Fibroblast of villous mesenchyme (primary cell): ENCODE results near the gene CHRNA4. TPM values are rescaled to one million over a fixed set of nuclear protein-coding genes. Genes with fewer than 3 reads are reported as not detected.

Experiments
- DNase-seq: peaks from one replicate; pipeline ENCODE4 v3.0.0-alpha.2; 2010; ENCODE audit warnings: low read depth
- H3K4me3 ChIP-seq: 2 replicates; pipeline ENCODE4 v1.5.1; 2011; ENCODE audit warnings: low read depth, mild to moderate bottlenecking, low read length
- total RNA-seq: library from RNA; depleted of rRNA; stranded (reverse); fragments of >200 nt; gene quantifications from 2 replicates; pipeline ENCODE4 v1.2.3, GENCODE V29; 2012
- TF ChIP-seq, protein P1 (sequence below): IDR thresholded peaks from 2 replicates; pipeline ENCODE4 v1.5.1; 2012; ENCODE audit warnings: low read depth, mild to moderate bottlenecking, low read length; ENCODE audit not compliant: insufficient read depth

The CHRNA4 gene
- total RNA-seq, 1 donor, result not detected

DNA sequence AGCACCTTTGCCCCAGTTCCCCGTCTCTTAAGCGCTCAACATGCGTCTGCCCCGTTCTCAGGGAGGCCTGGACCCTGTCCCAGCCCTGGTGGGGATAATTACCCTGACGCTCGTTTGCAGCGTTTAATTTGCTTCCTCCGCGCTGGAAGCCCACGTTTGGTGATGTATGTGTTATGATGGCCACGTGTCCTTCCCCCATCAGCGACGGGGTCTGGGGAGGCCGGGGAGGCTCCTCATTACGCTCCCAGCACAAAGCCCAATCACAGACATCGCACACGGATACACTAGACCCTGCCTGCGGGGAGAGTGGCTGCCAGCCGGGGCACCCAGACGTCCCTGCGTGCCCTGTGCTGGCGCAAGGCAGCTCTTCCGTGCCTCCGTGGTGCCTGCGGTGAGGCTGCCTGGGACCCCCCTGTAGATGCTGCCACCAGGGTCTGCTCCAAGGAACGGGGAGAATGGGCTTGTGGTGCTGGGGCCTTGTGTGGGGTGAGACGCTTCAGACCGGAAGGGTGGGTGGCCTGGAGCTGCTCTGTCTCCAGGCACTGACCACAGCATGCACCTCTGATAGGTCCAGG, 10.2 kb upstream of the CHRNA4 start:
- TF ChIP-seq, protein P1, sequence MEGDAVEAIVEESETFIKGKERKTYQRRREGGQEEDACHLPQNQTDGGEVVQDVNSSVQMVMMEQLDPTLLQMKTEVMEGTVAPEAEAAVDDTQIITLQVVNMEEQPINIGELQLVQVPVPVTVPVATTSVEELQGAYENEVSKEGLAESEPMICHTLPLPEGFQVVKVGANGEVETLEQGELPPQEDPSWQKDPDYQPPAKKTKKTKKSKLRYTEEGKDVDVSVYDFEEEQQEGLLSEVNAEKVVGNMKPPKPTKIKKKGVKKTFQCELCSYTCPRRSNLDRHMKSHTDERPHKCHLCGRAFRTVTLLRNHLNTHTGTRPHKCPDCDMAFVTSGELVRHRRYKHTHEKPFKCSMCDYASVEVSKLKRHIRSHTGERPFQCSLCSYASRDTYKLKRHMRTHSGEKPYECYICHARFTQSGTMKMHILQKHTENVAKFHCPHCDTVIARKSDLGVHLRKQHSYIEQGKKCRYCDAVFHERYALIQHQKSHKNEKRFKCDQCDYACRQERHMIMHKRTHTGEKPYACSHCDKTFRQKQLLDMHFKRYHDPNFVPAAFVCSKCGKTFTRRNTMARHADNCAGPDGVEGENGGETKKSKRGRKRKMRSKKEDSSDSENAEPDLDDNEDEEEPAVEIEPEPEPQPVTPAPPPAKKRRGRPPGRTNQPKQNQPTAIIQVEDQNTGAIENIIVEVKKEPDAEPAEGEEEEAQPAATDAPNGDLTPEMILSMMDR, result no peak
- no peak for DNase-seq
- no peak overlapping the region for H3K4me3 ChIP-seq

DNA sequence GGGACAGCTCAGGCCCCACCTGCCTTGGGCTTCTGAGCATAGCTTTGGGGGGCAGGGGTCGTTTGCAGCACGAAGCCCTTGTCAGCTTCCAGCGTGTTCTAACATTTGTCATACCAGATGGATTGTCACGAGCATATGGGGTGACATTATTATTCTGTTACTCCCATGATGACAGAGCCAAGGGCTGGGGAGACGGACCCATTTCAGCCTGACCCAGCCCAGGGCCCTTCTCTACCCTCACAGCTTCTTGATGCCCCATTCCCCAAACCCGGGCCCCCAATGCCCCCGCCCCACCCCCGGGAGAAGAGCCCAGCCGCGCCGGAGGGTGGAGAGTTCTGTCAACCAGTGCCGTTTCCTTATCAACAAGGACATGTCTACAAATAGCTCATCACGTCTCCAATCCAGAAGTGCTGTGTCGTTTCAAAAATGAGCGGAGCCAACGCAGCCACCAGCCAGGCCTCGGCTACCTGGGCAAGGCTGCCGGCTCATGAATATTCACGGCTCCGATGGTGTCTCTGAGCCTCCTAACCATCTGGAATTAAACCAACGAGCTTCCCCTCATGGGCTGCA, 9.6 kb upstream of the CHRNA4 start:
- no peak overlapping the region for H3K4me3 ChIP-seq
- TF ChIP-seq, protein P1, result no peak
- DNase-seq, result no peak

DNA sequence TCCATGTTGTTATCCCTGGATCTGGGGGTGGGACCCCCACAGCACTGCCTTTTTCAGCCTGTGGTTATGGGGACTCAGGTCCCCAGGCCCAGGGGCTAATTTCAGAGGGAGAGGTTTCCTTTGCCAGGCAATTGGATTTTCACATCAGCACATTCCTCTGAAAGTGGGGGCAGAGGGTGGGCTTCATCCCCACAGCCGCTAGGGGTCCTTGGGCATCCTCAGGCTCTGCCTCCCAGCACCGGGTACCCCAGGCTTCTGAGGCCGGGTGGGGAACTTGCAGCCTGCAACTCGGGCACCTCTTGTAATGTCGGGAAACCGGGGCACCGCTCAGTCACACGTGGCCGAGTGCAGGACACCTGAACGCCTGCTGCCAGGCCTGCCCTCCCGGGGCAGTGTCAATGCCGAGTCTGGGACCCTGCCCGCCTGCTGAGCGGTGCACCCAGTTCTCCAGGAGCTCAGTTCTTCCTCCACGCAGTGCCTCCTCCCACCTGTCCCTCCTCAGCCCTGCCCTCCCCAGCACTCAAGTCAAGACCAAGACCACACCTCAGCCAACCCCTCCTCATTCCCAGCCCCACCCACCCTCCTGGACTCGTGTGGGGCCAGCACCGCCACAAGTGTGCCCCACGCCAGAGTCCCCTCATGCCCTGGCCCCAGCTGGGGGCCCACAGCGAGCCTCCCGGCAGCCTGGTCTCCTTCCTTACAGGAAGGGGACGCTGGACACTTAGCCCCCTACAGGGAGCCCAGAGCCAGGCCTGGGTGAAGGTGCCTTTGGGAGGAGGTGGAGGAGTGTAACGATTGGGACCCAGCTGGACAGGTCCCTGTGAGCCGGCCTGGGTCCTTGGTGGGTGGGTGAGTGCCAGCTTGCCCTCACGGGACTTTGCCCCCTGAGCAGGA, 8.8 kb upstream of the CHRNA4 start:
- no peak for DNase-seq
- H3K4me3 ChIP-seq, result no peak overlapping the region
- TF ChIP-seq, protein P1, result no peak

DNA sequence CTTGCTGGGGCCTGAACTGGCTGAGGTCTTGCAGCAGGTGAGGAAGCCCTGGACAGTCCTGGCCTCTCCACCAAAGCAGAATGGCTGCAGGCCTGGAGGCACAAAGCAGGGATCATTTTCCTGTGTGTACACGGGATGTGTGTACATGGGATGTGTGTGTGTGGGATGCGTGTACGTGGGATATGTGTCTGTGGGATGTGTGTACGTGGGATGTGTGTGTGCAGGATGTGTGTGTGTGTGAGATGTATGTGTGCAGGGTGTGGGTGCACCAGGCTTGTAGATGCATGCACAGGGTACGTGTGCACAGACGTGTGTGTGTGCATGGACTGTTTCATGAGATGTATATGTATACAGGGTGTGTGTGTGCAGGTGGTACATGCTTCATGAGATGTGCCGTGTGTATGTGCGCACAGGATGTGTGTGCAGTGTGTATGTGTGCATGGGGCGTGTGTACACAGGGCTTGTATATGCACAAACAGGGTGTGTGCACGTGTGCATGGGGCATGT, 7.9 kb upstream of the CHRNA4 start:
- no peak overlapping the region for H3K4me3 ChIP-seq
- TF ChIP-seq, protein P1, result no peak
- DNase-seq, result no peak

DNA sequence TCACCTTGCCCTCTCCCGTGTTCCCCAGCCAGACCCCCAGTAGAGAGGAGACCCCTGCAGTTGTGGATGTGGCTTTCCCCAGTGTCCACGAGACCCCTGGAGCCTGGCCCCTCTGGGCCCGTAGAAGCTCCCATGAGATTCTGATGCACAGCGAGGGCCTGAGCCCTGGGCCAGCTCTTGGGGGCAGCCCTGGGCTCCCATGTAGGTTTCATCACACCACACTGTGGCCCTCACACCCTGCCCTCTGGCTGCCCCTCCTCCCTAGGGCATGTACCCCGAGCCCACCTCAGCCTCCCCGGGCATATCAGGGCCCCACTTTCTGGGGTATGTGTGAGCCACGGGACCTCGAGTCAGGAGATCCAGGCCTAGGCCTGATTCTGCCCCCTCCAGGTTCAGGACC, 7.0 kb upstream of the CHRNA4 start:
- H3K4me3 ChIP-seq, result no peak overlapping the region
- no peak for DNase-seq
- TF ChIP-seq, protein P1, result no peak

DNA sequence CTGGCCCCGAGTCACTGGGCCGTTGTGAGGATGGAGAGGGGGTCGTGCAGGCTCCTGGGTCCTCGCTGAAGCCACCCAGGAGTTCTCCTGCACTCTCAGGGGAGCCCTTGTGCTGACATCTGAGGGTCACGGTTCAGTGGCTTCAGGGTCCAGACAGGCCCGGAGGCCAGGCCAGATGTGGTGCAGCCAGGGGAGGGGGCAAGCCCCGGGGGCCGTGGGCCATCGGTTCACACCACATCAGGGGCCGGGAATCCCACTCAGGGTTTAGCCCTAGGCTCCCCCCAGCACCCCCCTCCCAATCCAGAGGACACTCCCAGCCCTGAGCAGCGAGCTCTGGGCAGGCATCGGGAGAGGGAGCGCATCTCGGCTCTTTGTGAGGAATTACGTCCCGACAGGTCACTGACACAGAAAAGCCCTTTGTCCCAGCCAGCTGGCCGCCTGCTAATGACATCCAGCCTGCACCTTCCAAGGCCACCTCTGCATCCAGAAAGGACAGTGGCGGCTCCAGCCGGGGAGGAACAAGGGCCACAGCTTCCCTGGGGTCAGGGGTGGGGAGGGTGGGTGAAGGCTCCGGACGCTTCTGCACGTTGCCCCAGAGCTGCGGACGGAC, 6.4 kb upstream of the CHRNA4 start:
- TF ChIP-seq, protein P1, result no peak
- no peak overlapping the region for H3K4me3 ChIP-seq
- DNase-seq, result no peak
